Esophagus (tissue), 2 donors: ENCODE measurements around the gene PCDHB8. TPM values are rescaled to one million over a fixed set of nuclear protein-coding genes. Genes with fewer than 3 reads are reported as not detected.
"Not testable (repeated sequence)": the region's sequence is repeated elsewhere in the genome, so short reads cannot be mapped to it uniquely, and the experiment has no call there.

Experiments used
- H3K27ac ChIP-seq, 2 donors: one replicate each; pipeline ENCODE4 v1.5.1; 2013; ENCODE audit warnings: low read depth in 2 of 2, mild to moderate bottlenecking in 2 of 2, inconsistent platforms in 1 of 2, low read length in 1 of 2, moderate library complexity in 1 of 2
- H3K27me3 ChIP-seq, 2 donors: one replicate each; pipeline ENCODE4 v1.6.1; 2013; ENCODE audit warnings: low read length in 2 of 2, control low read depth in 1 of 2, mild to moderate bottlenecking in 1 of 2; ENCODE audit not compliant: insufficient read depth in 2 of 2, control insufficient read depth in 1 of 2
- H3K36me3 ChIP-seq, 2 donors: one replicate each; pipeline ENCODE4 v1.6.1; 2013; ENCODE audit warnings: low read length in 1 of 2; ENCODE audit not compliant: control insufficient read depth in 2 of 2, insufficient read depth in 2 of 2
- H3K4me1 ChIP-seq, 2 donors: one replicate each; pipeline ENCODE4 v1.6.1; 2013; ENCODE audit warnings: low read length in 1 of 2; ENCODE audit not compliant: control insufficient read depth in 2 of 2, insufficient read depth in 2 of 2
- H3K4me3 ChIP-seq, 2 donors: one replicate each; pipeline ENCODE4 v1.5.1; 2013; ENCODE audit warnings: low read length in 2 of 2, mild to moderate bottlenecking in 2 of 2, low read depth in 1 of 2, moderate library complexity in 1 of 2
- H3K9me3 ChIP-seq, 2 donors: one replicate each; pipeline ENCODE4 v1.6.1; 2013; ENCODE audit warnings: mild to moderate bottlenecking in 2 of 2, low read depth in 1 of 2, low read length in 1 of 2, moderate library complexity in 1 of 2; ENCODE audit not compliant: control insufficient read depth in 2 of 2, insufficient read depth in 1 of 2
- WGBS, 2 donors: extraction: QIAGEN DNeasy Blood & Tissue Kit; methylation state at CpG; one replicate each; pipeline ENCODE4 v1.1.7; 2013; 5-methylcytosine and 5-hydroxymethylcytosine counted together
- polyA plus RNA-seq, 2 donors: library from polyadenylated mRNA; stranded (reverse); fragments of 200-250 nt; gene quantifications; one replicate each; pipeline ENCODE4 v1.2.3, GENCODE V29; 2013
- donor health status: healthy with polysubstance abuse.
- donor health status: Bipolar disorder and iron deficiency.

The PCDHB8 gene
- polyA plus RNA-seq, 2 donors = 0.04 TPM

- H3K9me3 ChIP-seq = peaks cover 8 to 19% of the 10 kb centered on the region in 2 donors
- H3K4me3 ChIP-seq = peak within 1 kb of the TSS in 1 of 2 donors; percentile 18
- WGBS, 2 donors = 25 to 27% methylated on average over 15 of the region's 15 CpGs
- no peaks in the 10 kb centered on the region for H3K4me1 ChIP-seq
- no peaks in the 10 kb centered on the region for H3K36me3 ChIP-seq
- no peaks in the 10 kb centered on the region for H3K27me3 ChIP-seq
- H3K27ac ChIP-seq = no peak within 1 kb of the TSS
Measured at GRCh38 chr5:141223112-141223783, 45.7 kb downstream of the PCDHB8 start, which contains the start of gene PCDHB14. TSS of gene PCDHB14 (plus strand) at chr5:141223343. CDS start at chr5:141223506, 163 bp downstream.

DNA sequence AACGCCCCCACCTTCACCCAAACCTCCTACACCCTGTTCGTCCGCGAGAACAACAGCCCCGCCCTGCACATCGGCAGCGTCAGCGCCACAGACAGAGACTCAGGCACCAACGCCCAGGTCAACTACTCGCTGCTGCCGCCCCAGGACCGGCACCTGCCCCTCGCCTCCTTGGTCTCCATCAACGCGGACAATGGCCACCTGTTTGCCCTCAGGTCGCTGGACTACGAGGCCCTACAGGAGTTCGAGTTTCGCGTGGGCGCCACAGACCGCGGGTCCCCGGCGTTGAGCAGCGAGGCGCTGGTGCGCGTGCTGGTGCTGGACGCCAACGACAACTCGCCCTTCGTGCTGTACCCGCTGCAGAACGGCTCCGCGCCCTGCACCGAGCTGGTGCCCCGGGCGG is 47.3 kb downstream of the PCDHB8 start:
- WGBS, 2 donors = 27 to 34% methylated on average over 30 to 34 of the region's 40 CpGs
- H3K27me3 ChIP-seq, H3K4me3 ChIP-seq, H3K36me3 ChIP-seq, H3K27ac ChIP-seq, H3K4me1 ChIP-seq: not testable (repeated sequence)
- peaks cover 8 to 14% of the 10 kb centered on the region in 2 donors for H3K9me3 ChIP-seq

- H3K4me3 ChIP-seq, H3K36me3 ChIP-seq, H3K27ac ChIP-seq, H3K4me1 ChIP-seq, H3K27me3 ChIP-seq: not testable (repeated sequence)
- peaks cover 8 to 14% of the 10 kb centered on the region in 2 donors for H3K9me3 ChIP-seq
- 34 to 48% methylated on average over 14 to 30 of the region's 30 CpGs for WGBS, 2 donors
Measured at GRCh38 chr5:141225421-141225820, 47.8 kb downstream of the PCDHB8 start.

Other genes with a start within 250 kb of the PCDHB8 start
- gene PCDHAC2, start 211.3 kb upstream of the PCDHB8 start, polyA plus RNA-seq = under 1 TPM; 0.02 to 0.06 TPM
- gene PCDHB1, start 126.4 kb upstream of the PCDHB8 start, polyA plus RNA-seq = not detected
- under 1 TPM; 0.31 to 0.33 TPM for gene PCDHB2, start 83.2 kb upstream of the PCDHB8 start, polyA plus RNA-seq
- under 1 TPM; 0.10 to 0.14 TPM for gene PCDHB3, start 77.3 kb upstream of the PCDHB8 start, polyA plus RNA-seq
- gene PCDHB4, start 56.0 kb upstream of the PCDHB8 start, polyA plus RNA-seq = under 1 TPM; 0.20 to 0.36 TPM
- under 1 TPM; 0.14 to 0.26 TPM for gene PCDHB5, start 42.6 kb upstream of the PCDHB8 start, polyA plus RNA-seq
- under 1 TPM; 0.06 to 0.09 TPM for gene PCDHB6, start 27.7 kb upstream of the PCDHB8 start, polyA plus RNA-seq
- gene PCDHB7, start 5.1 kb upstream of the PCDHB8 start, polyA plus RNA-seq = under 1 TPM; 0.02 to 0.14 TPM
- gene PCDHB16, start 4.6 kb downstream of the PCDHB8 start, polyA plus RNA-seq = under 1 TPM; 0.08 to 0.16 TPM
- gene PCDHB9, start 9.4 kb downstream of the PCDHB8 start, polyA plus RNA-seq = under 1 TPM; 0.16 to 0.18 TPM
- under 1 TPM; 0.10 to 0.44 TPM for gene PCDHB10, start 14.6 kb downstream of the PCDHB8 start, polyA plus RNA-seq
- gene PCDHB11, start 21.8 kb downstream of the PCDHB8 start, polyA plus RNA-seq = under 1 TPM; 0.16 to 0.47 TPM
- gene PCDHB12, start 30.9 kb downstream of the PCDHB8 start, polyA plus RNA-seq = under 1 TPM; 0.08 to 0.15 TPM
- gene PCDHB13, start 36.1 kb downstream of the PCDHB8 start, polyA plus RNA-seq = under 1 TPM; 0.29 to 0.33 TPM
- gene PCDHB14, start 45.6 kb downstream of the PCDHB8 start, polyA plus RNA-seq = under 1 TPM; 0.67 to 0.88 TPM
- under 1 TPM; 0.37 to 0.80 TPM for gene PCDHB15, start 67.6 kb downstream of the PCDHB8 start, polyA plus RNA-seq
- under 1 TPM; 0.05 to 0.29 TPM for gene SLC25A2, start 126.3 kb downstream of the PCDHB8 start, polyA plus RNA-seq
- gene TAF7, start 143.0 kb downstream of the PCDHB8 start, polyA plus RNA-seq = 10 to 100 TPM; 22.5 to 35.3 TPM
- under 1 TPM; 0.13 to 0.22 TPM for gene PCDHGA1, start 152.7 kb downstream of the PCDHB8 start, polyA plus RNA-seq
- gene PCDHGA2, start 161.0 kb downstream of the PCDHB8 start, polyA plus RNA-seq = under 1 TPM; 0.14 to 0.27 TPM
- under 1 TPM; 0.08 to 0.12 TPM for gene PCDHGA3, start 166.0 kb downstream of the PCDHB8 start, polyA plus RNA-seq
- under 1 TPM; 0.19 to 0.39 TPM for gene PCDHGB1, start 172.3 kb downstream of the PCDHB8 start, polyA plus RNA-seq
- gene PCDHGA4, start 177.2 kb downstream of the PCDHB8 start, polyA plus RNA-seq = under 1 TPM; 0.11 to 0.12 TPM
- gene PCDHGB2, start 182.2 kb downstream of the PCDHB8 start, polyA plus RNA-seq = under 1 TPM; 0.20 to 0.39 TPM
- gene PCDHGA5, start 186.4 kb downstream of the PCDHB8 start, polyA plus RNA-seq = under 1 TPM; 0.14 to 0.28 TPM
- under 1 TPM; 0.13 to 0.37 TPM for gene PCDHGB3, start 192.5 kb downstream of the PCDHB8 start, polyA plus RNA-seq
- gene PCDHGA6, start 196.1 kb downstream of the PCDHB8 start, polyA plus RNA-seq = under 1 TPM; 0.36 to 0.63 TPM
- gene PCDHGA7, start 205.0 kb downstream of the PCDHB8 start, polyA plus RNA-seq = under 1 TPM; 0.24 to 0.53 TPM
- gene PCDHGB4, start 209.9 kb downstream of the PCDHB8 start, polyA plus RNA-seq = under 1 TPM; 0.36 to 0.37 TPM
- under 1 TPM; 0.06 to 0.29 TPM for gene PCDHGA8, start 214.8 kb downstream of the PCDHB8 start, polyA plus RNA-seq
- 1 to 10 TPM; 1.0 to 1.7 TPM for gene PCDHGB5, start 220.2 kb downstream of the PCDHB8 start, polyA plus RNA-seq
- under 1 TPM; 0.54 to 0.83 TPM for gene PCDHGA9, start 225.0 kb downstream of the PCDHB8 start, polyA plus RNA-seq
- under 1 TPM; 0.60 to 0.92 TPM for gene PCDHGB6, start 230.2 kb downstream of the PCDHB8 start, polyA plus RNA-seq
- 1 to 10 TPM; 1.1 to 1.2 TPM for gene PCDHGA10, start 235.2 kb downstream of the PCDHB8 start, polyA plus RNA-seq
- 1 to 10 TPM; 1.2 to 1.4 TPM for gene PCDHGB7, start 239.9 kb downstream of the PCDHB8 start, polyA plus RNA-seq
- gene PCDHGA11, start 243.3 kb downstream of the PCDHB8 start, polyA plus RNA-seq = under 1 TPM; 0.44 to 0.75 TPM